ENCODE measurements around the gene NPTX1.

DNA sequence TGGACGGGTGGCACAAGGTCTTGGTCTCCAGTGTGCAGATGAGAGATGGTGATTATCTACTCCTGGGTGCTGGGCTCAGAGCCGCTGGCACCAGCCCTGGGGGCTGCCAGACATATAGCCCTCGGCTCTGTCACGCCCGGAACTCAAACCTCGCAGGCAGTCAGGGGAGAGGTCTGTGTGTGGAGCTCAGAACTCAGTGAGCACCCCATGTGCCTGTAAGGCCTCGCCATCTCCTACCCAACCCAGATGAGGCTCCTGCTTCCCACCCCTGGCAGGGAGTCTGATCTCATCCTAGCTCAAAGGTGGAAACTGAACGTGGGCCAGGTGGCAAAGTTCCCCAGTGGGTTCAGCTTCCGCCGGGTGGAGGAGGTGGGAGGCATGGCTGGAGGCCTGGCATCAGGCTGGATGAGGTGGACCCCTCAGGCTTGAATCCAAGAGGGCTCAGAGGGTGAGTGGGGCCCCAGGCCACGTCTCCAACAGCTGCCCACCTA is 22.6 kb upstream of the NPTX1 start:
- TF ChIP-seq POLR2A (IDR thresholded peaks at IDR 0.05) (no peak), CTCF (IDR thresholded peaks at IDR 0.05) (no peak), POLR2AphosphoS5 (IDR thresholded peaks at IDR 0.05) (no peak), EP300 (IDR thresholded peaks at IDR 0.05) (no peak)
